Endometrial microvascular endothelial cells (primary cell): ENCODE measurements around the gene OR4D2. TPM values are rescaled to one million over a fixed set of nuclear protein-coding genes. Genes with fewer than 3 reads are reported as not detected.

Experiments
- in situ Hi-C: cut with HindIII; loops from 2 replicates; pipeline ENCODE4 v1.10.0; 2017; ENCODE audit warnings: low sequenced_read_pairs, low pct_unique_long_range_greater_than_20kb; ENCODE audit errors: inconsistent ontology term
- total RNA-seq: library from RNA; depleted of rRNA; stranded (reverse); fragments of >200 nt; gene quantifications from one replicate; pipeline ENCODE4 v1.2.3, GENCODE V29; 2015; ENCODE audit errors: inconsistent ontology term

The OR4D2 gene
- total RNA-seq, 1 donor from 2014 or later = not detected

DNA sequence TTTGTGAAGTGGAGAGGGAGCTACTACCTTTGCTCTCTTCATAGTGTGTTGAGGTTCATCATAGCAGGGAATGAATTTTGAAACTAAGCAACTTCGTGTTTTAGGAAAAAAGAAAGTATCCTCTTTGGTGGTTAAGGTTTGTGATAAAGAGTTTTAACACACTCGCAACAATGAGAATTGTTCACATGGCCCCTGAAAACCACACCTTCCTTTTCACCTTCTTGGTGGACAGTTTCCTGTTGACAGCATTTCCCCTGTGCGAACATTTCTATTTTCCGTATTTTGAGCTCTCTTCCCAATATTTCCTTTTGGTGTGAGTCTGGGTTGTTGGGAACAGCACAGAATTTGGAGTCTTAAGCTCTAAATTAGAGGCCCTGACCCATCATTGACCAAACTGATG is 3.8 kb downstream of the OR4D2 start:
- in situ Hi-C loops = no loop called here

DNA sequence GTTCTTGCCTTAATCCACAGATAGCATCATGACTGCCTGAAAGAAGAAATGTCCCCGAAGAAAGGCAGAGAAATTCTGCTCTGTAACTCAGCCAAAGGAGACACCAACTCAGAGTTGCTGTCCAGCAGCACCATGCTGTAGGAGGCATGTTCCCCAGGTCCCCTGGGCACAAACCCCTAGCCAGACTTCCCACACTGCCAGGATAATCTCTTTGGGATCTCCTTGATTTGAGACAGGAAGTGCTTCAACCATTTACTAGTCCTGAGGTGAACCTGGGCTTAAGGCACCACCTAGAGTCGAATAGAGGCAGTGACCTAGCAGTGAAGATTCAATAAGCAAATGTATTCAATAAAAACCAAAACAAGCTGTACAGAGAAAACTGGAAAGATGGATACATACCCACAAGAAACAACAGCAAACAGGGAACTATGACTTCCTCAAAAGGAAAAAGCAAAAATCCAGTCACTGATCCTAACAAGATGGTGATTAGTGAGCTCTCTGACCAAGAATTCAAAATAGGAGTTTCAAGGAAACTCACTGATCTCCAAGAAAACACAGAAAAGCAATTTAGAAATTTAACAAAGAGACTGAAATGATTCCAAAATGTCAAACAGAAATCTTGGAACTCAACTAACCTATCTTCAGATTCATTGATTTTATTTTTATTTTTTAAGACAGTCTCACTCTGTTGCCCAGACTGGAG is 5.7 kb downstream of the OR4D2 start:
- in situ Hi-C loops = no loop called here

DNA sequence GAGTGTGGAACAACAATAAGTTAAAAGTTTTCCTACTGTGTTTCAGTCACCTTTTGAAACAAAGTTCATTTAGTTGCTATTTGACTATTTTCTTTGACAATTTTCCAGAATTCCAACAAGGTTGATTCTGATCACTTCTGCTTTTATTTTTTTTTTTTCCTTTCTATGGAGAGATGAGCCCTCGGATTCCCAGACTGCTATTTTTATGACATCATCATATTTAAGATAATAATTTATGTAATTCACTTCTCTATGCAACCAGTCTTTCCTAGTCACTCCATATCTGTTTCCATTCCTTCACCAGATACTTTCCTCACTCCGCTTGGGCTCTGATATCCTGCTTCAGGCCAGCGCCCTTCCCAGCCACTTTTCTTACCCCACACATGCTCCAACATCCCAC is 8.1 kb downstream of the OR4D2 start:
- in situ Hi-C loops = no loop called here

DNA sequence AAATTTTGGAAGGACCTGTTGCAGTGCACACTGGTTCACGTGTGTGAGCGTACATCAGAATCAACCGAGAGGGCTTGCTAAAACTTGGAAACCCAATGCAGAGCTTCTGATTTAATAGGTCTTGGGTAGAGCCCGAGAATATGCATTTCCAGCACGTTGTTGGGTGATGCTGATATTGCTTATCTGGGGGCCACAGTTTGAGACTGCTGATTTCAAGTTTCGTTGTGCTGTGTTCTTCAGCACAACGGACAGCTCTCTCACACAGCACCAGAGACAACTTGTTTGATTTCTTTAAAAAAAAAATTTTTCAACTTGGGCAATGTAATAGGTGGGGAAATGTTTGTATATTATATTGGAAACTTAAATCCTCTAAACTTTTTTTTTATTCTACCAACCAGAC is 9.4 kb downstream of the OR4D2 start:
- in situ Hi-C loops = no loop called here

DNA sequence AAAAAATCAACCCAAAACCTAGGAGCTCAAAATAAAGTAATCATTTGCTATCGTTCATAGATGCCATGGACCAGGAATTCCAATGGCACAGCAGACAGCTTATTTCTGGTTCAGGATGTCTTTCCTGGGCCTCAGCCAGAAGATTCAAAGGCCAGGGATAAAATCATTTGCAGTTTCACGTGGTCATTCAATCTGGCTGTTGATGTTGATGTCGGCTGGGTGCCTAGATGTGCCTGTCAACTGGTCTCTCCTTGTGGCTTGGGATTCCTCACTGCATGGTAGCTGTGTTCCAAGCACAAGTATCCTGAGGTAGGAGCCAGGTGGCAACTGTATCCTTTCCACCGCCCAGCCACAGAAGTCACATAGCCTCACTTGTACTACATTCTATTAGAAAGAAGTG is 15.0 kb downstream of the OR4D2 start:
- in situ Hi-C loops = no loop called here

DNA sequence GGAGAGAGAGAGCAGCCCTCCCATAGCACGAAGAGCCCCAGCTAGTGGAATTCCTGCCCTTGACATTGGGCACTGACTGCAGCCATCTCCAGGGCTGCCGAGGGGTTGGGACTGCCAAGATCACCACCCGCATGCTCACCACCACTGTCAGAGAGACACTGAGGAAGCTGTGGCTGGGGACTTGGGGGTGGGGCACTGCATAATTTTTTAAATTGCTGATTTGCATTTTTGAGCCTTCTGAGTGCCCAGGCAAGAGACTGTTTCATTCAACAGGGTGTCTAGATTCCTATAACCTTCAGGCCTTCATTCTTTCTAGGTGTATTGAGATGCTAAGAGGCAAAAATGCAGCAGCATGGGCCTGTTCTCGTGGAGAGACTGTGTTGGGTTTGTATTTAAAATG is 16.7 kb downstream of the OR4D2 start:
- in situ Hi-C loops = no loop called here

DNA sequence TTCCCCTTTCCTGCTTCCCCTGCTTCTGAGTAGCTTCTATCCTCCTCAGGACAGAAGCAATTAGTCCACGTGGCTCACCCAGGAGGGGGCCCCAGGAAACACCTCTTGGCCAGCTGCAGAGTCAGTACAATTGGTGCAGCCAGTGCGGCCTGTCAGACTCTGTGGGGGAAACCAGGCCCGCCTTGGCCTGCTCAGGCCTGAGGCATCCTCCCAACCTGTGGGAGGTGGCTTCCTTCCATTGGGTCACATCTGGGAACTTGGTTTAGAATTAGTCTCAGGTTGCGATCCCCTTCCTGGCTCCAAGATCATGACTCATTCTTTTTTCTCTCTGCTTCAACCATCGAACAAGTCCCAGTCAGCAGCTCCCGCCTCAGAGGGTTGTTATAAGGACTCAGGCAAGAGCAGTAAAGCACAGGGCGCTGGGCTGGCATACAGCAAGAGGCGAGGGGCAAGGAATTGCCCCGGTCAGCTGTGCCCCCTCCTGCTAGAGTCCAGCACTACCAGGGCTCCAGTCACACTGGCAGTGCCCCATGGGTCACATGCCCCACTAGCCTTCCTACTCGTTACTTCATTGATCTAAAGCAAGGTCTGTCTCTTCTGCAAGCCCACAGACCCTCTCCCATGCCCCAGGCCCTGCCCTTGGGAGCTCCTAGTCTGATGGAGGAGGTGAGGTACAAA is 17.7 kb downstream of the OR4D2 start:
- in situ Hi-C loops = no loop called here

DNA sequence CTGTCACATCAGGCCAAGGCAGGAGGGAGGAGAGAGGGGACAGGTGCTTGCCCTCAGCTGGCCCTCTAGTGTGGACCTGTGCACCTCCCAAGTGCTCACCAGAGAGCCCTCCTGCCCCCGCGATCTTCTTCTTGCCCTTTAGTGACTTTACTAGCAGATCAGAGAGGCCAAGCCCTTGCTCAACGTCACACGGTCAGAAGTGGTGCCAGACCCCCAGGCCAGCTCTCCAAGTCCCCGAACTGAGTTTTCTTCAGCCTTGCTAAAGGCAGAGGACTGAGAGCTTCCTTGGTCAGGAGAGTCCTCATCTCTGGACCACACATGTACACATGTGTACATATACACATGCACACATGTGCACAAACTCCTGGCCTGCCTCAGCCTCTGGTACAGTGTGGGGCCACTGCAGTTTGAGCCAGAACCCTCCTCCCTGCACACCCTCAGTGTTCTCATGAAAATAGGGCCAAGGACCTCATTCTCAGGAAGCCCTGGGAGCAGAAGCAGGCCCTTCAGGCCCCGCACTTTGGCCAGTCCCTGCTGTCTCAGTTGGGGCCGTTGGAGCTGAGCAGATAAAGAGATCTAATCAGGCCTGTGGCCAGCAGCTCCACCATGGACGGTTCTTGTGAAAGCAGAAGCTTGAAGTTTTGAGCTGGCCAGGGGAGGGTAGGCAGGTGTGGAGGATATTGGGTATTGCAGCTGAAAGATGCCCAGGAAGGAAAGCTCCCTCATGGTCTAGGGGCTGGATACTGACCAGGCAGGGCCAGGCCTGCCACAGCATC is 18.4 kb downstream of the OR4D2 start:
- in situ Hi-C loops = no loop called here

DNA sequence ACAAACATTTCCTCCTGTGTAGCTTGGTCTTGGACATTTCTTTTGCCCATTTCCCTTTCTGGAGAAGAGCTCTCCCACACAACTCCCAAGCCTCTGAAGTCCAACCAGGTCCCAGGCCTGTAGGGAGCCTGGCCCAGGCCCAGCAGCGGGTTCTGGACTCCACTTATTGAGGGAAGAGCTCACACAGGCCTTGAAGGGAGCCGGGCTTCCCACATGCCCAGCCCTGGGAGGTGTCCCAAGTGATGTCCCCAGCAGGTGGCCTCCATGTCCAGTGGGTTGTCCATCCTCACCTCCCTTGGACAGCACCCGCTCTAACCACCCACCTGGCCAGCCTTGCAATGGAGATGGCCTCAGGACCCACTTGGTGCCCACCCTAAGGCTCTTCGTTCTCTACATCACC is 19.8 kb downstream of the OR4D2 start:
- in situ Hi-C loops = no loop called here

DNA sequence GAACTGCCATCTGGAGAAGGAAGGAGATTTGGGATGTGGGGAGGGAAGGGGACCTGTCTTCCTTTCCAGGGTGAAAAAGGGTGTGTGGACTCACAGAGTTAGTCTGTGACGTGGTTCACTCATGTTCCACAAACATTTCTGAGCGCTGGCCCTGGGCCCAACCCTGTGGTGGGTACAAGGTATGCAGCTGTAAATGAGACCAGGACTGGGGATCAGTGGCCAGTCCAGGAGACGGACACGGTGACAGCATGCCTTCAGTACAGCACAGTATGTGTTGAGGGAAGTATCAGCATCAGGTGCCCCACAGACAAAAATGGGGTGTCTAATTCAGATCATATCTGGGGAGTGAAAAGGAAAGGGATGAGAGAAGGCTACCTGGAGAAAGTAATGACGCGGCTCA is 20.3 kb downstream of the OR4D2 start:
- in situ Hi-C loops = no loop called here

DNA sequence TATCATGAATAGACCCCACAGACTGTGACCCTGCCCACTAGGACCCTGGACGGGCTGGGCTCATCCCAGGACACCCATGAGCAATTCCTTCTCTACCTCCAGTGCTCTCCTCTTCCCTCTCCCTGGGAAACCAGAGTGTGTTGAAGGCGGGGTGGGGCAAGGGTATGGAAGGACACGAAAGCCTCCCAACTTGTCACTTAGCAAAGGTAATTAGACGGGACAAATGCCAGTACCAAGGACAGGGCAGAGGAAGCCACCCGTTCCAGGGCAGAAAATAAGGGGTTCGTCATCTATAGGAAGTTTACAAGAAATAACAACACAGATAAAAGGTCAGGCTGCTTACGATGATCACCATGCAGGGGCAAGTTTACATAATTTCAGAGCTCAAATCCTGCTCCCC is 20.9 kb downstream of the OR4D2 start:
- in situ Hi-C loops = no loop called here

DNA sequence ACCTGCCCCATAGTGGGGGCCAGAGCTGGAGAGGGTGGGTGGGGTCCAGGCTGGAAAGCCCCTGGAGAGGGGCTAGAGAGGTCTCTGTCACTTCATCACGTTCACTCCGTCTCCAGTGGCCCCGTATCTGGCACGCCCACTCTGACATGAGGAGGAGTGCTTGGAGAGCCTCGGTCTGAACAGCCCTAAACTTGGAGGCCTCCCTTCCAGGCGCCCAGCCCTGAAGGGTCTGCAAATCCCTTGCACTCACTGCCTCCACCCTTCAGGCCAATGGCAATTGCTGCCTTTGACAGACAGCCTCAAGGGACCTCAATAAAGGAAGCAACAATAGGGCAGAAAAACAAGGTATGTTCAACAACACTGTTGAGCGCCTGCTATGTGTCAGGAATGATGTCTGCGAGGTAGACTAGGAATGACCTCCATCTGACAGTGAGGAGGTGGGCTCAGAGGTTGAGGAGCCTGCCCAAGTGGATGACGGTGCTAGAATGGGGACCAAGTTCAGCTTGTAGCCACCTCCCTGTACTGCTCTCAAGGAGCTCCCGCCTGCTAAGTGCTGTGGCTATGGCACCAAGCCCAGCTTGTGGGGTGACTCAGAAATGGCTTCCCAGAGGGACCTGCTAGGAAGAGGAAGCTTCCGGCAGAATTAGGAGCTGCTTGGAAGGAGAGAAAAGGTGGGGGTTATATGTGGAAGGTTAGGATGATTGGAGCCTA is 22.8 kb downstream of the OR4D2 start:
- in situ Hi-C loops = no loop called here

DNA sequence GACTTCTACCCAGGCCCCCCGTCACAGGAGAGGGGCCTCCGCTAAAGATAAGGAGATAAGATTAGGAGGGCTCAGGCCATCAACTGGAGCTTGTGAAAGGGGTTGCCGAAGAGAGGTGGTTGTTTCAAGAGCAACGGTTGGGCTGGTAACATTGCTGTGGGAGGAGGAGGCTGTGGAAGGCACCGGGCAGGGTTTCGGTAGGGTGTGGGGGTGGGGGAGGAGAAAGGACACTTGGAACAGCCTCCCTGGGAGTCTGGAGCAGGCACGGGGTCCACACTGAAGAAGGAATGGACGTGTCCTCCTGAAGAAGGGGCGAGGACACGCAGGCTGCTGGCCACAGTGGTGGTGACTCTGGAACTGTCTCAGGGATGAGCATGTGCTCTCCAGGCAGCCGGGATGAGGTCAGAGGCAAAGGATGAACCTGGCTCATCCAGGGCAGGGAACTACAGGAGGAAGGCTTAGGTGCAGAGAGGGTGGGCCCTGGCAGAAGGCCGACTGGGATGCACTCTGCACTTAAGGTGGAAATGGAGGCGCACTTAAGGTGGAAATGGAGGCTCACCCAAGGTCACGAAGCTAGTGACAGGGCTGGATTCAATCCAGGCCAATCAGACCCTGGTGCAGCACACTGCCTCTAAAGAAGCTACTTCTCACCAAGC is 24.6 kb downstream of the OR4D2 start:
- in situ Hi-C loops = no loop called here

DNA sequence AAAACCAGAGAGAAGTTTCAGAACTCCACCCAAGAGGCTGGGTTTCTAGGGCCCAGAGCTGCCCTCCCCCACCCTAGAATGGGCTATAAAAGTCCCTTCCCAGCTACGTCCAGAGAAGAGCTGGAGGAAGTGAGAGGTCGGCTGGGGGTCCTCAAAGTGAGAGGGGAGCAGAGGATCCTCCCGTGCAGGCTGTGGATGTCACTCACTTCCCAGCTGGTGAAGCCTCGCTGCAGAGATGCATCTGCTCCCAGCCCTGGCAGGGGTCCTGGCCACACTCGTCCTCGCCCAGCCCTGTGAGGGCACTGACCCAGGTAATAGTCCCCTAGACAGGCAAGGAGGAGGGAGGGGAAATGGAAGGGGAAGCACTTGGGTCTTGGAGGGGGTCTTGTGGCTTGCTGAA is 25.8 kb downstream of the OR4D2 start, which contains the start of gene EPX:
EPX (plus strand) TSS at position 115 of the 400 bp plus-strand sequence; CDS start at position 236, 121 bp downstream.
- in situ Hi-C loops = no loop called here

DNA sequence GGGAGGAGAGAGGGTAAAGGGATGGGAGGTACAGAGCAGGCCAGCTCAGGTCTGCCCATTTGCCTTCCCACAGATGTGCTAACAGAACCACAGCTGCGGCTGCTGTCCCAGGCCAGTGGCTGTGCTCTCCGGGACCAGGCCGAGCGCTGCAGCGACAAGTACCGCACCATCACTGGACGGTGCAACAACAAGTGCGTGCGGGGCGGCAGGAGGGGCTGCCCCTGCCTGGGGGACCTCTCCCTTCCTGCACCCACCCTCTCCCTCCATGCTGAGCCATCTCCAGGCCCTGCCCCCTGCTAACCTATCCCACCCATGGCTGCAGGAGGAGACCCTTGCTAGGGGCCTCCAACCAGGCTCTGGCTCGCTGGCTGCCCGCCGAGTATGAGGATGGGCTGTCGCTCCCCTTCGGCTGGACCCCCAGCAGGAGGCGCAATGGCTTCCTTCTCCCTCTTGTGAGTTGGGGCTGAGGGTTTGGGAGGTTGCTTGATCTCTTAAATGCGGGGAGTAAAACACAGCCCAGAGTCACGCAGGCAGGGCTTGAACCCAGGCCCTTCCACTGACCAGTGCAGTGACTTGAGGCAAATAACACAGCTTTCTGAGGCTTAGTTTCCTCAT is 27.0 kb downstream of the OR4D2 start:
- in situ Hi-C loops = no loop called here

DNA sequence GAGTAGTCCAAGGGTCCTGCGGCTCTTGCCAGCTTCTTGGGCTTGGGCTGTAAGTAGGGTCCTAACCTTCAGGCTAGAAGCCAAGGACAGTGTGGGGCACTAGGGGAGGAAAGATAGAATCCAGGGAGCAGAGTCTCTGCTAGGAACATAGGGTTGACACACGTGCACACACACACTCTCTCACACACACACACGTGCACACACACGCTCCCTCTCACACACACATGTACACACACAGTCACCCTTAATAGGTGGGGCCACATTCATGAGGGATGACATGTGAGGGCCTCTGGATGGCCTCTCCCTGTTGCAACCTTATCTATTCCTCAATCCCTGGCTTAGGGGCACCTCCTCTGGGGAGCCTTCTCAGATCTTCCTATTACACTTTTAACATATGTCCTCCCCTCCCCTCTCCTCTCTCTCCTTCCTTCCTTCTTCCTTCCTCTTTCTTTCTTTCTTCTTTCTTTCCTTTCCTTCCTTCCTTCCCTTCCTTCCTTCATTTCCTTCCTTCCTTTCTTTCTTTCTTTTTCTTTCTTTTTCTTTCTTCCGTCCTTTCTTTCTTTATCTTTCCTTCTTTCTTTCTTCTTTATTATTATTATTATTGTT is 28.8 kb downstream of the OR4D2 start:
- in situ Hi-C loops = no loop called here

DNA sequence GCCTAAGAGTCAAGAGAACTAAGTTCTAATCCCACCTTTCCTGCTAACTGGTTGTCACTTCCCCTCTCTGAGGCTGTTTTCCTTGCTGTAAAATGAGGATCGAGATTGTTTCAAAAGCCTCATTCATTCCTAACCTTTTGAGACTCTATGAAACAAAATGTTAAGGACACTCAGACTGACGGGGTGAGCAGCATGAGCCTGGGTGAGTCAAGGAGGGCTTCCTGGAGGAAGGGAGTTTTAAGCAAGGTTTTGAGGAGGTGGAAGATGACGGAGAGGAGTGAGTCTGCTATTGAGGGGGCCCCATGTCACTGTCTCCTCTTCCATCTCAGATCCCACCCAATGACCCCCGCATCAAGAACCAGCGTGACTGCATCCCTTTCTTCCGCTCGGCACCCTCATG is 29.8 kb downstream of the OR4D2 start:
- in situ Hi-C loops = no loop called here

DNA sequence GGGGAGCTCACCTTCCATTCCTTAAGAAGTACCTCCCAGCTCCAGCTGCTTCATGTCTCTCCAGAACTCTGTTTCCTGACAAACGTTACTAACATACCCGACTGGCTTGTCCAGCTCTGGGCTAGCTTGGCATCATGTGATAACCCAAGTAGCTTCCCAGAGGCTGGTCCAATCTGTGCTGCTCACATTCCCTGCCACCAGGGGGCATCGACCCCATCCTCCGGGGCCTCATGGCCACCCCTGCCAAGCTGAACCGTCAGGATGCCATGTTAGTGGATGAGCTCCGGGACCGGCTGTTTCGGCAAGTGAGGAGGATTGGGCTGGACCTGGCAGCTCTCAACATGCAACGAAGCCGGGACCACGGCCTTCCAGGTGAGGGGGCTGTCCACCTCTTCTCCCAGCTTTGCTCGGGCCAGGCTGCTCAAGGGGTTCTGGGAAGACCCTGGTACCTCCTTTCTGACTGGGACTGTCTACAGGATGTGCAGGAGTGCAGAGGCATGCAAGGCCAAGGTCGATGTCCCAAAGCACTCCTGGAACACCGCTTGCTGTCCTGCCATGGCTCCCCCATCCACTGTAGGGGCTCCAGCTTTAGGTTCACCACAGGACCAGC is 33.3 kb downstream of the OR4D2 start:
- in situ Hi-C loops = no loop called here
